ENCODE data around the gene SMIM22. TPM values are rescaled to one million over a fixed set of nuclear protein-coding genes. Genes with fewer than 3 reads are reported as not detected.

Gene SMIM22
- total and polyA plus RNA-seq, 2 donors (not counting 3 experiments of a cell fraction or from before 2014, with no cell fraction given) = not detected

GRCh38 chr16:4752351-4753100 lies 42.6 kb upstream of the SMIM22 start:
- Histone ChIP-seq H3K4me3 (replicated peaks in 1 of 3; ENCODE audit: insufficient read depth in 1 of 3, low read depth in 1 of 3, low read length in 3 of 3) (no peak overlapping the region), H3K27ac (ENCODE audit: insufficient read depth, low read depth, low read length) (no peak overlapping the region), H3K4me2 (ENCODE audit: insufficient read depth, low read length) (no peak overlapping the region), H3K9me3 (replicated peaks; ENCODE audit: control insufficient read depth, insufficient read depth, low read length) (no peaks in the 10 kb centered on the region), H3K27me3 (ENCODE audit: control insufficient read depth in 2 of 2, insufficient read depth in 2 of 2, low read length in 2 of 2) (no peaks in the 10 kb centered on the region), H3K4me1 (ENCODE audit: control insufficient read depth, extremely low read depth, insufficient read depth, low read length) (no peaks in the 10 kb centered on the region), H3K79me2 (ENCODE audit: control insufficient read depth, insufficient read depth, low read length) (peaks cover 2% of the 10 kb centered on the region), H4K20me1 (replicated peaks; ENCODE audit: control insufficient read depth, extremely low read depth, insufficient read depth, low read length) (no peaks in the 10 kb centered on the region), H3K9ac (replicated peaks; ENCODE audit: extremely low read depth, insufficient read depth, low read length) (no peak overlapping the region), H2AFZ (ENCODE audit: low read depth, low read length) (no peak overlapping the region), H3K36me3 (ENCODE audit: control insufficient read depth in 2 of 2, extremely low read depth in 1 of 2, insufficient read depth in 2 of 2, low read length in 2 of 2) (peaks cover 9 to 22% of the 10 kb centered on the region in 2 experiments), H3K9me1 (replicated peaks; ENCODE audit: control insufficient read depth, extremely low read depth, insufficient read depth, low read length) (no peaks in the 10 kb centered on the region)
- ChIA-PET POLR2A (no interaction called here), CTCF (no interaction called here)
- intact Hi-C loops (cut with micrococcal nuclease) = no loop called here
- no peak for DNase-seq (ENCODE audit: low read depth, low spot score)
- no peak for TF ChIP-seq JUN (IDR thresholded peaks at IDR 0.05; ENCODE audit: borderline replicate concordance, insufficient read depth, insufficient read length, low read depth)
- no peak for TF ChIP-seq MYC (IDR thresholded peaks at IDR 0.05; ENCODE audit: low read depth, low read length)
- no TSS peak for BruUV-seq (replicated peaks)
- FAIRE-seq = no peak
- dilution Hi-C loops (cut with MboI; ENCODE audit: extremely low pct_ligation_motif_present, low sequenced_read_pairs) = no loop called here

- no TSS peak for BruUV-seq (replicated peaks)
- Histone ChIP-seq H3K4me2 (ENCODE audit: insufficient read depth, low read length) (no peak overlapping the region), H3K27me3 (ENCODE audit: control insufficient read depth in 2 of 2, insufficient read depth in 2 of 2, low read length in 2 of 2) (no peaks in the 10 kb centered on the region), H4K20me1 (replicated peaks; ENCODE audit: control insufficient read depth, extremely low read depth, insufficient read depth, low read length) (no peaks in the 10 kb centered on the region), H3K27ac (ENCODE audit: insufficient read depth, low read depth, low read length) (no peak overlapping the region), H3K79me2 (ENCODE audit: control insufficient read depth, insufficient read depth, low read length) (peaks cover 2% of the 10 kb centered on the region), H3K36me3 (ENCODE audit: control insufficient read depth in 2 of 2, extremely low read depth in 1 of 2, insufficient read depth in 2 of 2, low read length in 2 of 2) (peaks cover 9 to 23% of the 10 kb centered on the region in 2 experiments), H3K9me1 (replicated peaks; ENCODE audit: control insufficient read depth, extremely low read depth, insufficient read depth, low read length) (no peaks in the 10 kb centered on the region), H3K4me1 (ENCODE audit: control insufficient read depth, extremely low read depth, insufficient read depth, low read length) (no peaks in the 10 kb centered on the region), H2AFZ (ENCODE audit: low read depth, low read length) (no peak overlapping the region), H3K9me3 (replicated peaks; ENCODE audit: control insufficient read depth, insufficient read depth, low read length) (no peaks in the 10 kb centered on the region), H3K4me3 (replicated peaks in 1 of 3; ENCODE audit: insufficient read depth in 1 of 3, low read depth in 1 of 3, low read length in 3 of 3) (no peak overlapping the region), H3K9ac (replicated peaks; ENCODE audit: extremely low read depth, insufficient read depth, low read length) (no peak overlapping the region)
- no peak for TF ChIP-seq JUN (IDR thresholded peaks at IDR 0.05; ENCODE audit: borderline replicate concordance, insufficient read depth, insufficient read length, low read depth)
- TF ChIP-seq CTCF (IDR thresholded peaks at IDR 0.05; ENCODE audit: extremely low read depth in 1 of 2, insufficient read depth in 1 of 2, low read depth in 1 of 2, low read length in 2 of 2) = no peak
- TF ChIP-seq POLR2A (IDR thresholded peaks at IDR 0.05; ENCODE audit: low read depth, low read length) = no peak
- dilution Hi-C loops (cut with MboI; ENCODE audit: extremely low pct_ligation_motif_present, low sequenced_read_pairs) = no loop called here
- CTCF ChIA-PET = no interaction called here
- DNase-seq (ENCODE audit: low read depth, low spot score) (no peak), FAIRE-seq (no peak)
- POLR2A ChIA-PET = no interaction called here
- intact Hi-C loops (cut with micrococcal nuclease) = no loop called here
Measured at GRCh38 chr16:4753227-4753626, 41.9 kb upstream of the SMIM22 start.

Measured in endothelial cell of umbilical vein (primary cell).